Prostate gland (tissue), 2 donors: ENCODE measurements around the gene CISTR. TPM values are rescaled to one million over a fixed set of nuclear protein-coding genes. Genes with fewer than 3 reads are reported as not detected.

ENCODE experiments used
- DNase-seq: peaks from one replicate; pipeline ENCODE4 v3.0.0-alpha.2; 2019; ENCODE audit warnings: low spot score
- H3K27ac ChIP-seq, 2 donors: fragments of 200-600 bp; sonication (generic); 2 replicates each; pipeline ENCODE4 v1.5.1; 2017 to 2019
- H3K27me3 ChIP-seq: fragments of 200-600 bp; sonication (generic); replicated peaks from 2 replicates; pipeline ENCODE4 v1.5.1; 2019; ENCODE audit not compliant: insufficient read depth
- H3K36me3 ChIP-seq, 2 donors: fragments of 200-600 bp; sonication (generic); 1 replicate in 1 of 2; 2 replicates in 1 of 2; pipeline versions ENCODE4 v1.5.1 to v1.8.1; 2017 to 2019
- H3K4me1 ChIP-seq: fragments of 200-600 bp; sonication (generic); replicated peaks from 2 replicates; pipeline ENCODE4 v1.5.1; 2019
- H3K4me3 ChIP-seq, 2 donors: fragments of 200-600 bp; sonication (generic); 2 replicates each; pipeline ENCODE4 v1.5.1; 2017 to 2019
- H3K9me3 ChIP-seq: fragments of 200-600 bp; sonication (generic); 2 replicates; pipeline ENCODE4 v1.5.1; 2017
- POLR2A ChIP-seq: fragments of 450-650 bp; IDR thresholded peaks from one replicate; pipeline ENCODE4 v1.6.1; 2016; ENCODE audit warnings: antibody characterized with exemption, mild to moderate bottlenecking
- POLR2AphosphoS5 ChIP-seq: sonication (generic); formaldehyde crosslinking; IDR thresholded peaks from one replicate; pipeline ENCODE4 v1.6.1; 2017; ENCODE audit warnings: antibody characterized with exemption
- WGBS: methylation state at CpG from one replicate; pipeline ENCODE4 v1.1.5; 2018; 5-methylcytosine and 5-hydroxymethylcytosine counted together
- intact Hi-C: fragments of 100-400 bp; cut with DNase I; formaldehyde crosslinking; loops from one replicate; pipeline ENCODE4 v1.14.2; 2022
- total RNA-seq, 2 donors: library from RNA; depleted of rRNA; stranded (reverse); fragments of >200 nt; gene quantifications; one replicate each; pipeline ENCODE4 v1.1.0, GENCODE V29; 2016
- TF ChIP-seq, protein P1 (sequence below), 4 experiments: fragments of 200-600 bp in 2 of 4; fragments of 450-650 bp in 2 of 4; sonication (generic) in 2 of 4; IDR thresholded peaks; 1 replicate in 3 of 4; 2 replicates in 1 of 4; pipeline ENCODE4 v1.5.1; 2016 to 2019; ENCODE audit warnings: antibody characterized with exemption in 4 of 4, mild to moderate bottlenecking in 2 of 4, moderate library complexity in 2 of 4

Gene CISTR
- total RNA-seq, 2 donors from 2014 or later = not detected

DNA sequence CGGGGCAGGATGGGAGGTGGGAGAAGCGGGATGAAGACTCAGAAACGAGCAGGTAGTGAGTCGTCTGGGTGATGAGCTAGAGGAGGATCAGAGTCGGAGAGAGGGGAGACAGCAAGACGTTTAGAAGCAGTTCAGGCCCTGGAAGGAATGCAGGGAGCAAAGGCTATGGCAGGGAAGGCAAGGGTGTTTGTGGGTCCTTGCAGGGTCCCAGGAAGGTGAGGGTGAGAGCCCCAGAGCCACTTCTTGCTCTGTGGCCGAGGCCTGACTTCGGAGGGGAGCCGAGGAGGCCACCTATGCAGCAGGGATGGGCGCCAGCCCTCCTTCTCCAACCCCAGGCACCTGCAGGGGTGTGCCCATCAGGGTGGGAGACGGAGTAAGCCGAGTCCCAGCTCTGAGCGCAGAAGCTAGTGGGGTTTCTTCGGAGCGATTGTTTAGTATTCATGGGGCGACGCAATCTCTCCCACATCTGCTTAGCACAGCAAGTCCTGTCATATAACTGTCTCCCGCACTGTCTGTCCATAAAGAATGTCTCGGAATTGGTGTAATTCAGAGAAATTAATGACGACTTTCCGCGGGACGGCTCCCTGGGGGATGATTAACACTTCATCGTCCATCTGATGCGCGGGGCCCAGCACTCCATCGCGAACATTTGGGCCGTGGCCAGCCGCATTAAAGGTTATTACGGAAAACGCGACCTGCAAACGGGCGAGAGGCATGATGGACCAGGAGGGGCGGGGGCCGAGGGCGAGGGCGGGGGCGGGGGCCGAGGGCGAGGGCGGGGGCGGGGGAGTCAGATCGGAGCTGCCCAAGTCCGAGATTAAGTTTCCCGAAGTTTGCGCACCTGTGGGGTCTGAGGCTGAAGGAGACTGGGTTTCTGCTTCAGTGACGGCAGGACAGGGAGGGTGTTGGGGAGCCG is 12.3 kb downstream of the CISTR start:
- peaks cover 9% of the 10 kb centered on the region for H3K27me3 ChIP-seq
- TF ChIP-seq POLR2AphosphoS5 (no peak), POLR2A (no peak)
- TF ChIP-seq, protein P1, sequence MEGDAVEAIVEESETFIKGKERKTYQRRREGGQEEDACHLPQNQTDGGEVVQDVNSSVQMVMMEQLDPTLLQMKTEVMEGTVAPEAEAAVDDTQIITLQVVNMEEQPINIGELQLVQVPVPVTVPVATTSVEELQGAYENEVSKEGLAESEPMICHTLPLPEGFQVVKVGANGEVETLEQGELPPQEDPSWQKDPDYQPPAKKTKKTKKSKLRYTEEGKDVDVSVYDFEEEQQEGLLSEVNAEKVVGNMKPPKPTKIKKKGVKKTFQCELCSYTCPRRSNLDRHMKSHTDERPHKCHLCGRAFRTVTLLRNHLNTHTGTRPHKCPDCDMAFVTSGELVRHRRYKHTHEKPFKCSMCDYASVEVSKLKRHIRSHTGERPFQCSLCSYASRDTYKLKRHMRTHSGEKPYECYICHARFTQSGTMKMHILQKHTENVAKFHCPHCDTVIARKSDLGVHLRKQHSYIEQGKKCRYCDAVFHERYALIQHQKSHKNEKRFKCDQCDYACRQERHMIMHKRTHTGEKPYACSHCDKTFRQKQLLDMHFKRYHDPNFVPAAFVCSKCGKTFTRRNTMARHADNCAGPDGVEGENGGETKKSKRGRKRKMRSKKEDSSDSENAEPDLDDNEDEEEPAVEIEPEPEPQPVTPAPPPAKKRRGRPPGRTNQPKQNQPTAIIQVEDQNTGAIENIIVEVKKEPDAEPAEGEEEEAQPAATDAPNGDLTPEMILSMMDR (IDR thresholded peaks at IDR 0.05) = no peak
- intact Hi-C loops = loop anchor here (5.0 kb wide), 1 partner anchor 197 kb away; no protein-coding TSS in a partner anchor
- no peaks in the 10 kb centered on the region for H3K4me1 ChIP-seq
- no peaks in the 10 kb centered on the region for H3K36me3 ChIP-seq
- 9% methylated on average over 39 of the region's 50 CpGs for WGBS
- no peaks in the 10 kb centered on the region for H3K9me3 ChIP-seq
- no peak overlapping the region for H3K27ac ChIP-seq
- no peak for DNase-seq
- H3K4me3 ChIP-seq = no peak overlapping the region

DNA sequence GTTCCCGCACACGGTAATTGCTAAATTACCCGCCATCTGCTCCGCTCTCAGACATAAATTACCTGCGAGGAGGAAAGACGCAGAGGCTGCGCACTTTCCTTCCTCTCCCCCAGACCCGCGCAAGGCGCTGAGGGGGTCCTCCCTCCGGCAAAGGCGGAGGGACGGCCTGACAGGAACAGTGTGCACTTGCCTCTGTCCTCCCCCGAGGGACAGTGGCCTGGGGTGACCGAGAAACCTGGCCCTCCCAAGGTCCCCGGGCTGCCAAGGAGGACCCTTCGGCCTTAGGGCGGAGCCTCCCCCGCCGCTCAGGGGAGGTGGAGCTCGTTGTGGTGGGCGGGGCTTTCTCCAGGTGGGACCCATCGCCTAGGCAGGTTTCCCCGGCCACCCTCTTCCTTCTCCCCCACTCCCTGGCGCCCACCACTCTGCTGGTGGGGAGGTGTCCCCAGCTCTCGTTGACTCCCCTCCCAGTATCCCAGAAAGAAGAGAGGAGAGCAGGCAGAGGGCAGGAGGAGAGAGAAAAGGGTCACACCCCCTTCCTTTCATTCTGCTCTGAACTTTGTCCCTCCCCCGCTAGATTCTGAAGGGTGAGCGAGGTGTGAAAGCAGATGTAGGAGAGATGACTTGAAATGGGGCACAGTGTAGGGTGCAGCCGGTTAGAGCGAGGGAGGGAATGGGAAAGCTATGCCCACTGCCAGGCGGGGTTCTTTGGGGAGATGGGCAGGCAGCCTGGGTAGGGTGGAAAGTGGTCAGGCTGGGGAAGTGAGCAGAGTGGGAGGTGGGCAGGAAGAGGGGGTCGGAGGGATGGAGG is 13.2 kb downstream of the CISTR start:
- no peak for DNase-seq
- H3K9me3 ChIP-seq = no peaks in the 10 kb centered on the region
- peaks cover 7% of the 10 kb centered on the region for H3K27me3 ChIP-seq
- no peak for TF ChIP-seq POLR2AphosphoS5
- TF ChIP-seq, protein P1 (IDR thresholded peaks at IDR 0.05) = no peak
- no peak for TF ChIP-seq POLR2A
- WGBS = 16% methylated on average over 32 of the region's 32 CpGs
- H3K4me3 ChIP-seq = no peak overlapping the region
- intact Hi-C loops = no loop called here
- H3K27ac ChIP-seq = no peak overlapping the region
- no peaks in the 10 kb centered on the region for H3K4me1 ChIP-seq
- H3K36me3 ChIP-seq = no peaks in the 10 kb centered on the region

DNA sequence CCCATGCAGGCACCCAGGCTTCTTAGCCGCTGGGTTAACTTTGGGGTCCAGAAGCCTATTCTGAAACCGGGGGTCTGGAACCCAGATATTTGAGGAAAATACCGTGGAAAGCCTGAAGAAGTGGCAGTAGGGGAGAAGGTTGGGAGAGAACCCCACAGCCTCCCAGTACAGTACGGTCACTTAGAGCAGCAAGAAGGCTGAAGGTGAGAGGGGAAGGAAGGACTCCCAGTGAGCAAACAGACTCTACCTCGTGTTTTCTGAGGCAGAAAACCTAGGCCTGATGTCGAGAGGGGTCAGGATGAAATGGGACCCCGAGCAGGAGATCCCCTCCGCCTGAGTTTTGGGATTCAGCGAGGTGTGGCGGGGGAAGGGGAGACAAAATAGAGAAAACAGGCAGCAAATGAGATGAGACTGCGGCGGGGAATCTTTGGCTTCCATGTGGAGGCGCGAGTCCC is 13.8 kb downstream of the CISTR start:
- Histone ChIP-seq H3K4me3 (no peak overlapping the region), H3K27me3 (peaks cover 7% of the 10 kb centered on the region), H3K27ac (no peak overlapping the region), H3K9me3 (no peaks in the 10 kb centered on the region), H3K36me3 (no peaks in the 10 kb centered on the region), H3K4me1 (no peaks in the 10 kb centered on the region)
- 65% methylated on average over 14 of the region's 14 CpGs for WGBS
- no peak for TF ChIP-seq POLR2AphosphoS5
- TF ChIP-seq, protein P1 (IDR thresholded peaks at IDR 0.05) = no peak
- TF ChIP-seq POLR2A = no peak
- intact Hi-C loops = no loop called here
- no peak for DNase-seq

DNA sequence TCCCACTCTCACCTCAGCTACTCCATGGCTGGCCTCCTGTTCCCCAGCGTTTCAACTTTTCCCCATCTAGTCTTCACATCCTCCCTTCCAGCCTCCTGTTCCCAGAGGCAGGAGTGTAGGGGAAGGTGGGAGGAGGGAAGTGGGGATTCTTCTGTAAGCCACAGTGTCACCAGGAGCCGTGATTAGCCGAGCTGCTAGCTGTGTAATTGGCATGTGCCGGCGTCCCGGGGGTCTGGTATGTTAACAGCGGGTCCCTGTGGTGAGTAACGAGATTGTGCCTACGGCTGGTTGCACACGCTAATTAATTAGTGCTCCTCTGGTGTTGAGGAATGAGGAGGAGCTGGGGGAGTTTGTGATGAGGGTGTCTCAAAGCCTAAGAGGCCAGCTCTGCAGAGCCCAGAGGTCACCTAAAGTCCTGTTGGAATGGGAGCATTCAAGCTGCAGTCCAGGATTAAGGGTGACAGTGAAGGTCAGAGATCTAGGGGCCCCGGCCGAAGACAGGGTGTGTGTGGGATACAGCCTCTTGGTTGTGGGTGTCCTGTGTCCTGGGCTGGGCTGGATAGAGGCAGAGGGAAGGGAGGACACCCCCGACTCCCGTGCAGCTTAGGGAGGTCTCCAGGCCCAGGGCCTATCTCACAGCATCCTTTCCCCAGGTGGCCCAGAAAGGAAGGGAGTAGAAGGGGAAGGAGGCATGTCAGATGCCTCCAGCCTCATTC is 14.5 kb downstream of the CISTR start:
- intact Hi-C loops = no loop called here
- Histone ChIP-seq H3K9me3 (no peaks in the 10 kb centered on the region), H3K27me3 (peaks cover 7% of the 10 kb centered on the region), H3K36me3 (no peaks in the 10 kb centered on the region), H3K4me1 (no peaks in the 10 kb centered on the region), H3K27ac (no peak overlapping the region), H3K4me3 (no peak overlapping the region)
- DNase-seq = no peak
- TF ChIP-seq POLR2A (no peak), POLR2AphosphoS5 (no peak)
- TF ChIP-seq, protein P1 (IDR thresholded peaks at IDR 0.05) = no peak
- WGBS = 89% methylated on average over 14 of the region's 14 CpGs
